Measurements from ENCODE around the gene NLRC5.

NLRC5 gene

GRCh38 chr16:57038166-57038565 lies 48.8 kb downstream of the NLRC5 start:
- no peak overlapping the region for H3K4me3 ChIP-seq (ENCODE audit: low read depth, low read length)
- TF ChIP-seq CTCF (IDR thresholded peaks at IDR 0.05; ENCODE audit: low read depth, low read length) (no peak), POLR2A (IDR thresholded peaks at IDR 0.05; ENCODE audit: extremely low read depth, insufficient read length) (no peak), MAX (IDR thresholded peaks at IDR 0.05; ENCODE audit: low read depth, low read length) (no peak), MYC (IDR thresholded peaks at IDR 0.05; ENCODE audit: low read depth, low read length) (no peak)
- DNase-seq (ENCODE audit: low read depth): no peak

GRCh38 chr16:57039148-57039812 lies 49.9 kb downstream of the NLRC5 start:
- H3K4me3 ChIP-seq (ENCODE audit: low read depth, low read length): peak overlapping the region; percentile 65
- TF ChIP-seq CTCF (IDR thresholded peaks at IDR 0.05; ENCODE audit: low read depth, low read length) (no peak), MYC (IDR thresholded peaks at IDR 0.05; ENCODE audit: low read depth, low read length) (no peak; the same call in 1 of the 2 replicates), MAX (IDR thresholded peaks at IDR 0.05; ENCODE audit: low read depth, low read length) (no peak), POLR2A (IDR thresholded peaks at IDR 0.05; ENCODE audit: extremely low read depth, insufficient read length) (no peak)
- DNase-seq (ENCODE audit: low read depth): peak; percentile 98

GRCh38 chr16:57041182-57042156 lies 52.1 kb downstream of the NLRC5 start:
- peak; percentile 79 for DNase-seq (ENCODE audit: low read depth)
- TF ChIP-seq MYC (IDR thresholded peaks at IDR 0.05; ENCODE audit: low read depth, low read length) (0 out of 2 replicates have a peak, but pooled peaks have one; percentile 52), POLR2A (IDR thresholded peaks at IDR 0.05; ENCODE audit: extremely low read depth, insufficient read length) (no peak), MAX (IDR thresholded peaks at IDR 0.05; ENCODE audit: low read depth, low read length) (peak; percentile 50; the same call in 1 of the 2 replicates), CTCF (IDR thresholded peaks at IDR 0.05; ENCODE audit: low read depth, low read length) (no peak)
- H3K4me3 ChIP-seq (ENCODE audit: low read depth, low read length): peak overlapping the region; percentile 65

GRCh38 chr16:57042157-57043111 lies 53.1 kb downstream of the NLRC5 start:
- H3K4me3 ChIP-seq (ENCODE audit: low read depth, low read length): peak overlapping the region; percentile 65
- DNase-seq (ENCODE audit: low read depth): peak; percentile 87
- TF ChIP-seq MAX (IDR thresholded peaks at IDR 0.05; ENCODE audit: low read depth, low read length): peak; percentile 35; the same call in 1 of the 2 replicates
- TF ChIP-seq POLR2A (IDR thresholded peaks at IDR 0.05; ENCODE audit: extremely low read depth, insufficient read length): no peak
- 0 out of 2 replicates have a peak, but pooled peaks have one; percentile 41 for TF ChIP-seq MYC (IDR thresholded peaks at IDR 0.05; ENCODE audit: low read depth, low read length)
- no peak for TF ChIP-seq CTCF (IDR thresholded peaks at IDR 0.05; ENCODE audit: low read depth, low read length)

GRCh38 chr16:57043248-57043647 lies 53.9 kb downstream of the NLRC5 start:
- peak; percentile 24; the same call in 1 of the 2 replicates for TF ChIP-seq MAX (IDR thresholded peaks at IDR 0.05; ENCODE audit: low read depth, low read length)
- no peak for TF ChIP-seq CTCF (IDR thresholded peaks at IDR 0.05; ENCODE audit: low read depth, low read length)
- peak overlapping the region; percentile 65 for H3K4me3 ChIP-seq (ENCODE audit: low read depth, low read length)
- peak; percentile 53 for DNase-seq (ENCODE audit: low read depth)

Data from NB4 (cell line).